Pons (tissue), 1 donor: ENCODE measurements around the gene MICAL3.
"Not testable (repeated sequence)": the region's sequence is repeated elsewhere in the genome, so short reads cannot be mapped to it uniquely, and the experiment has no call there.

Experiments used
- DNase-seq: peaks from one replicate; pipeline ENCODE4 v3.0.0-alpha.2; 2016; ENCODE audit warnings: low spot score

MICAL3 gene, protein sequence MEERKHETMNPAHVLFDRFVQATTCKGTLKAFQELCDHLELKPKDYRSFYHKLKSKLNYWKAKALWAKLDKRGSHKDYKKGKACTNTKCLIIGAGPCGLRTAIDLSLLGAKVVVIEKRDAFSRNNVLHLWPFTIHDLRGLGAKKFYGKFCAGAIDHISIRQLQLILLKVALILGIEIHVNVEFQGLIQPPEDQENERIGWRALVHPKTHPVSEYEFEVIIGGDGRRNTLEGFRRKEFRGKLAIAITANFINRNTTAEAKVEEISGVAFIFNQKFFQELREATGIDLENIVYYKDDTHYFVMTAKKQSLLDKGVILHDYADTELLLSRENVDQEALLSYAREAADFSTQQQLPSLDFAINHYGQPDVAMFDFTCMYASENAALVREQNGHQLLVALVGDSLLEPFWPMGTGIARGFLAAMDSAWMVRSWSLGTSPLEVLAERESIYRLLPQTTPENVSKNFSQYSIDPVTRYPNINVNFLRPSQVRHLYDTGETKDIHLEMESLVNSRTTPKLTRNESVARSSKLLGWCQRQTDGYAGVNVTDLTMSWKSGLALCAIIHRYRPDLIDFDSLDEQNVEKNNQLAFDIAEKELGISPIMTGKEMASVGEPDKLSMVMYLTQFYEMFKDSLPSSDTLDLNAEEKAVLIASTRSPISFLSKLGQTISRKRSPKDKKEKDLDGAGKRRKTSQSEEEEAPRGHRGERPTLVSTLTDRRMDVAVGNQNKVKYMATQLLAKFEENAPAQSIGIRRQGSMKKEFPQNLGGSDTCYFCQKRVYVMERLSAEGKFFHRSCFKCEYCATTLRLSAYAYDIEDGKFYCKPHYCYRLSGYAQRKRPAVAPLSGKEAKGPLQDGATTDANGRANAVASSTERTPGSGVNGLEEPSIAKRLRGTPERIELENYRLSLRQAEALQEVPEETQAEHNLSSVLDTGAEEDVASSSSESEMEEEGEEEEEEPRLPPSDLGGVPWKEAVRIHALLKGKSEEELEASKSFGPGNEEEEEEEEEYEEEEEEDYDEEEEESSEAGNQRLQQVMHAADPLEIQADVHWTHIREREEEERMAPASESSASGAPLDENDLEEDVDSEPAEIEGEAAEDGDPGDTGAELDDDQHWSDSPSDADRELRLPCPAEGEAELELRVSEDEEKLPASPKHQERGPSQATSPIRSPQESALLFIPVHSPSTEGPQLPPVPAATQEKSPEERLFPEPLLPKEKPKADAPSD (N-terminal part only)

DNA sequence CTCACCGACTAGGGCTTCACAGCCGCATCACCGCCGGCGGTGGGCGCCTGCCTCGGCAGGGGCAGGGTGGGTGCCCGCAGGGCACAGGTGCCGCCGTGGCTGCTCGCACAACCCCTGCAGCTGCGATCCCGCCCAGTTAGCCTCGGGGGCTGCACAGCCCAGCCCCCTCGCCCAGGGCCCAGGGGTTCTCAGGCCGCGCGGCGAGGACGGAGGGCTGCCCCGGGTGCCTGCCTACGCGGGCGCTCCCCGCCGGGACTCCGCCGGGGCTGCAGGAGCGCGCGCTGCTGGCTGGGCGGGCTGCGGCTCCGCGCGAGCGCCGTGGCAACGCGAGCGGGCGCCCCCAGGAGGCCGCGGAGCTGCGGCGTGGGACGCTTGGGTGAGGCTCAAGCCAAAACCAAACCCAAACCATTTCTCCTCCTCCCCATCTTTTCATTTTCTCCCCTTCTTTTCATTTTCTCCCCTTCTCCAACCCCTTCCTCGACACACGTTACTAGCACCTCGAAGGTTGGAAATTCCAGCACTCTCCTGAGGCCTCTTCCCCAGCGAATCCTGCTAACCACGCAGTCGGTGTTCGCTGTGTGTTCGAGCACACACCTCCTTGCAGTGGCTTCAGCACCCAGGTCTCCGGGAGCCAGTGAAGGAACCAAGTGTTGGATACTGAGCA lies at the start of gene MICAL3:
TSS of gene MICAL3 (minus strand) at position 286 of the 664 bp plus-strand sequence. CDS start 117,749 bp downstream, outside the sequence.
- DNase-seq = no peak

DNA sequence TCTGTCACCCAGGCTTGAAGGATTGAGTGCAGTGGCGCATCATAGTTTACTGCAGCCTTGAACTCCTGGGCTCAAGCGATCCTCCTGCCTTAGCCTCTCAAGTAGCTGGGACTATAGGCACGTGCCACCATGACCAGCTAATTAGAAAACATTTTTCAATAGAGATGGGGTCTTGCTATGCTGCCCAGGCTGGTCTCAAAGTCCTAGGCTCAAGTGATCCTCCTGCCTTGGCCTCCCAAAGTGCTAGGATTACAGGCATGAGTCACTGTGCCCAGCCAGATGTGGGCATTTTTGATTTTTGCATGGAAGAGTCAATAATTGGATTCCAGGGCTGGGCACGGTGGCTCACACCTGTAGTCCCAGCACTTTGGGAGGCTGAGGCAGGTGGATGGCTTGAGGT lies 49.6 kb upstream of the MICAL3 start:
- DNase-seq = not testable (repeated sequence)

DNA sequence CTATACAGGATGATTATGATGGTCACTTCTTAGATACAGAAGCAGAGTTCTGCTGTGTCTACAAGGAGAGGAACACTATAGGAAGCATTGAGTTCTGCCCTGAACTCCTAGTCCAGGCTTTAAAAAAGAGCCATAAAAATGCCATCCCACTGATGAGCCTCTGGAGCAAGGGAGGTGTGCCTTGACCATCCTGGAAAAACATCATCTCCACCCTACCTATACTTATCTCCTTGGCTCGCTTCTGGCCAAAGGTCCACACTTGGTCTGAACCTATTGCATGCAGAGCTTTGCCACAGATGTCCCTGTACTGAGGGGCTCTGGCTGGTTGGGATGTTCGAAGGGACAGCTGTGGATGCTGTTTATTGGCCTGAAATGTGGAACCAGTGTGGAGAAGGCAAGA lies 49.1 kb upstream of the MICAL3 start:
- no peak for DNase-seq

DNA sequence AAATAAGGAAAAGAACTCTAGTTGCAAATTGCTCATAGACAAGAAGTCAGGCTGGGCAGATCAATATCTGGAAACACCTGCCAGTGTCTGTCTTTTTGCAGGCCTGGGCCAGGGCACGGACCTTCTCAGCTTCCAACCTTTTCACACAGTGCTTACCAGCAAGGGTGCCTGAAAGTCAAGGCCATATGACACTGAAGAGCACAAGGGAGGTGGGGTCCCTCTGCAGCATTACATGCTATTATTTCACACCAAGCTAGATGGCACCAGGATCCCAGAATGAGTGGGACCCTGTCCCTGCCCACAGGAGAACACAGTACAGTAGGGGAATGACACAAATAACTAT lies 47.6 kb upstream of the MICAL3 start:
- no peak for DNase-seq

DNA sequence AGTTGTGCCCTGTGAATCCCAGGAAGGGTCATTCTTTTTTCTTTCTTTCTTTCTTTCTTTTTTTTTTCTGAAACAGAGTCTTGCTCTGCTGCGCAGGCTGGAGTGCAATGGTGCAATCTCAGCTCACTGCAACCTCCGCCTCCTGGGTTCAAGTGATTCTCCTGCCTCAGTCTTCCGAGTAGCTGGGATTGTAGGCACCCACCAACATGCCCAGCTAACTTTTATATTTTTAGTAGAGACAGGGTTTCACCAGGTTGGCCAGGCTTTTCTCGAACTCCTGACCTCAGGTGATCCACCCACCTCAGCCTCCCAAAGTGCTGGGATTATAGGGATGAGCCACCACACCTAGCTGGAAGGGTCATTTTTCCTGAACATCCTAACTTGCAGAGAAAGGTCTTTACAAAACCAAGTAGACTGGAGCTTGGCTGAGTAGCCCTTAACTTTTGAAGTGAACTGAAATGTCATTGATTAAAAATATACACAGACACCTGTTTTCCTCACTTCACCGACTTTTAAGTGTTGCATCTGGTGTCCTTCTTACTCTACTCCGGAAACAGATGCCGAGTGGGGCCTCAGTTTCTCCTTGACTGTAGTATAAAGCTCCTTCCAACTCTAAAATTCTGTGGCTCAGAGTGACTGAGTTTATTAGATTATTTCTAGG lies 47.1 kb upstream of the MICAL3 start:
- DNase-seq = not testable (repeated sequence)

DNA sequence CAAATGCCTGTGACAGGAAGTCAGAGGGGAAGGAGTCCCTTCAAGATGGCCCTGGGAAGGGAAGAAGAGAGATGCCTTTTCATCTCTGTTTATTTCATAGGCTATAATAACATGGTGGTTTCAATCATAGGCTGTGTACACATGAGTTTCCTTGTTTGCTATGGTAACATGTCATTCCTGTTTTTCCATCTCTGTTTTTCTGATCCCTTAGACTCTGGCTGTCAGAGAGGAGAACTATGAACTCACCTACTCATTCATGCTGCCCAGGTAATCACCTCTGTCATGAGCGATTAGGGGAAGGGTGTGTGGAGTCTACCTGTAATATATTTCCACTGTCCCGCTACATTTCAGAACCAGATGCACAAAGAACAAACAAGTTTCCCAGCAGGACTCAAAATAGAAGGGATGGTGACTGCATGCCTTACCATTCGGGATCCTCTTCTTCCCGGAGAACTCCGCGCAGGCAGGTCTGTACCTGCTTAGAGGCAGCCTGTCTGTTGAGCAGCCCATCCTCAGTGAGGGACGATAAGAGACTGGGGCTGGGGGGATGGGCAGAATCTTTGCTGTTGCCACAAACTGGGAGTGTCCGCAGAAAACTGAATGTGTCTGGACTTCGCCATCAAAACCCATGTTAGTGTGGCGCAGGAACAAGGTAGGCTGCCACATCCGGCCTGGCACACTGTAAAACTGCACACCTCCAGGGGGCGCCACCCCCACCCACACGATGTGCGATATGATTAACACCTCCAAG lies 46.4 kb upstream of the MICAL3 start:
- no peak for DNase-seq

DNA sequence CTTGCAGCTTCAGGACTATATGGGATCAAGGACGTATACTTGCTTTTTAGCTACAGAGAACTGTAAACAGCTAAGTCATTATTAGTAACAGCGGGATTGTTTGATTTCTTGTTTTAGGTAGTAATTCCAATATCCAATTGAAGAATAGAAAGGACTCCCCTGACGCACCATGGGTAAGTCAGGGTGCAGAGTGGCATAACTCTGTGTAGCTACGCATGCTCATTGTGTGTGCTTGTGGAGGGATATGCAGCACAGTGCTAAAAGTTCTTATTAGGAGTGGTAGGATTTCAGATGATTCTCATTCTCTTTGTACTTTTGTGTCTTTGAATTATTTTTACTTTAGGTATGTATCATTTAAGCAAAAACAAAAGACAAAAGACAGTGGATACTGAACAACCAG lies 45.7 kb upstream of the MICAL3 start:
- no peak for DNase-seq

DNA sequence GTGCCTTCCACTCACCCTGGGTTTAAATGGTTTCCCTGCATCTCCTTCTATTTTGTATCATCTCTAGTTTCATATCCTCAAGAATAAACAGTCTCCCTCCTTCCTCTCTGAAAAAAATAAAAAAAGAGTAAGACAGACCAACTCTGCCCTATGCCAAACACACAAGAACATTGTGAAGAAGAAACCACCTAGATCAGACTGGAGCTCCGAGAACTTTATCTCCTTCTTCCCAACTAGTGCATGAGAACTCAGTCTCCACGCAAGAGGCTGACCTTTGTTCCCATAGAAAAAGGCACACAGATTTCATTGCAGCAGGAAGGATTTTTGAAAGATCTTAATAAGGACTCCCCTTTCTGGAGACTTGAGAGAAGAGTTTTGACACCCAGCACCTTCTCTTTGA lies 44.7 kb upstream of the MICAL3 start:
- no peak for DNase-seq

DNA sequence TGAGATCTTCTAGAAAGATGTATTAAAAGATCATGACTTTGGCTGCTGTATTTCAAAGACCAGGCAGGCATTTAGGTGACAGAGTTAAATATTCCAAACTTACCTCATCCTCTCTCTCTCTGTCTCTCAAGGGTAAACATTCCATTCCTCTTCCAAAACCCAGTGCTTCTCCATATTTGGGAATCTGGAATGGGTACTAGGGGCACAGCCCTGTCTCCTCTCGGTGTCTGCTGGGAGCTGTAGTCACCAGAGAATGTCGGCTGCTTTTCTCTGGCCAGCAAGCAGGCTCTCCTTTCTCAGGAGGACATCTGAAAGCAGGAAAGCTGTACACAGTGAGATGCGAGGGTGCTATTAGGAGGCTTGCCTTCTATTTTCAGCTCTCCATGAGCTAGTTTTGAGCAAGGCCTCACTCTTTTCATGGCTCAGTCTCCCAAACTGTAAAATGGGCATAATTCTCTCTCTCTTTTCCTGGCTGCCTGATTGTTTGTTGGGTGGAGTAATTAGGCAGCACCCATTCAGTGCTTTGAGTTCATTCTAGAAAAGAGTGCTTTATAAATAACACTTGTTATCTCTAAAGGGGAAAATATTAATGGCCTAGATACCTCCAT lies 44.1 kb upstream of the MICAL3 start:
- no peak for DNase-seq

DNA sequence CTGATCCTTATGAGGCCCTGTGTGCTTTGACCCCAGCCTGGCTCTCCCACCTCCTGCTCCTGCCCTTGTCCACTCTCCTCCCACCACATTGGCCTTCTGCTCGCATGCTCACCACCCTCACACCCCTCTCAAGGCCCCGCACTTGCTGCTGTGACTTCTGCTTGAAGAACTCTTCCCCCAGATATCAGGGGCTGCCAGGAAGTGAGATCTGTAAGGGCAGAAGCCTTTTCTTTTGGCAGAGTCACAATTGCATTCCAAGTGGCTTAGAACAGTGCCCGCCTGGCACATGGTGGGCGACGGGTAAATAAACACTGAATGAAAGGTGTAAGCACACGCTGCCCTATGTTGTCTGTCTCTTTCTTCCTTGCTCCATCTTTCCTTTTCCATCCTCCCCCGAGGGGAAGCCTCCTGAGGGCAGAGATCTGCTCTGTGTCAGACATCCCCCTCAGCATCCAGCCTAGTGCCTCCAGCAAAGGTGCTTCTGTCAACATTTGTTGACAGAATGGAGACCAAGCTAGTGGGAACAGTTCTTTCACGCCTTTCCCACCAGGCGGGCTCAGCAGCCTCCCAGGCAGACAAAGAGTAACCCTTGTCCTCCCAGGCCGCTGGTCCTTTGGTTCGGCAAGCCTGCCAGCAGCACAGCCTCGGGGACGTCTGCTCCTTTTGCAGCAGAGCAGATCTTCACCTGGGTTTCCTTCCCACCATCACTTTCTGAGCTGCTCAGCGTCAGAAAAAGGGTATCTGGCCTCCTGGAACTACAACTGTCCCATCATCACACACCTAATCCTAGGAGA lies 43.4 kb upstream of the MICAL3 start:
- no peak for DNase-seq

DNA sequence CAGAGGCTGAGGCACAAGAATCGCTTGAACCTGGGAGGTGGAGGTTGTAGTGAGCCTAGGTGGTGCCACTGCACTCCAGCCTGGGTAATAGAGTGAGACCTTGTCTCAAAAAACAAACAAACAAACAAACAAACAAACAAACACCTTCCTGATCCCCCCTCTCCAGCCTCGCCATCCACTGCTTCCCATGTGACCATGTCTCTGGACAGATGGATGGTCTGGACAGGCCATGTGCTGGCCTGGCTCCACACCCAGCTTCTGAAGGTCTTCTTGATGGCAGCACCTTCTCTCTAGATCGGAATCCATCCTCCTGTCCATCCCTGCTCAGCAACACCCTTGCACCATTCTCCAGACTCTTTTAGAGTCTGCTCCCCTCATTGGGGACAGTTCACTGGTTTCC lies 42.8 kb upstream of the MICAL3 start:
- DNase-seq = no peak

DNA sequence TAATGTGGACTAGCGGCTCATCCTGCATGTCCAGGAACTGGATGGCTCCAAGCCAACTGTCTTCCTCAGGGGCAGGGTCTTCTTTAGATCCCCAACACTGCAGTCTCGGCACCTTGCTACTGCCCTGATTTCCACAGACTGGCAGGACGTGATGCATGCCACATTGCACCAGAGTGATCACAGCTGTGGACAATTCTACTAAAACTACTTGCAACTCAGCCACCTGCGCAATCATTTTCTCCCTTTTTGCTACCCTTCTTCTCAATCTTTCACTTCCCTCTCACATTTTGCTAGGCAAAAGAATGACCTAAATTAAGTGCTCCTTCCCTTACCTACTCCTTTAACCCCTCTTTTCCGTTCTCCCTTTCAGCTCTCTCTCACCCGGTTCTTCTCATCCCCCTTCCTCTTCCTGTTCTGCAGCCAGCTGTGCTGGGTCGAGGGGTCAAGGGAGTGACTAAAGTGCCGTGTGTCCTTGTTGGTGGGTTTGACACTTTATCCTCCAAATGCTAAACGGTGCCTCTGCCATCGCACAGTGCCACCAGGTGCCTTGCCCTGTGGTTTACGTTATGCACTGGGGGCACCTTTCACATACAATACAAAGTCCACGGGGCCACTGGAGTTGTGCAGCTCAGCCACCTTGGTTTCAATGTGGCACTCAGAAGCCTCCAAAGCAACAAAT lies 42.0 kb upstream of the MICAL3 start:
- DNase-seq = no peak

DNA sequence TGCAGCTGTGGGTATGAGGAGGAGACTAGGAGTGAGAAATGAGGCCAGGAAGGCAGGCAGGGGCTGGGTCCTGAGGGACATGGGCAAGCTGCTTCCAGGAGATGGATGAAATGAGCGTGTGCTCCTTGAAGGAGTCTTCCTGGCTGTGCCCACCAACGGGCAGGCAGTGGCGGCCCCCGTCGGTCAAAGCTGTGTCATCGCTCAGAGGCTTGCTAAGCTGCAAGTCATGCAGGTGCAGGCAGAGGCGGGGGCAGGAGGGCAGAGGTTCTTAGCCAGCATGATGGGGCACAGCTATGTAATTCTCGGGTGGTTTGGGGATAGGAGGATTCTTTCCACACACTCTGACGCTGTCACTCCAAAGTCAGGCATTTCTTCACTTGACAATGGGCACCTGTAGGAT lies 40.9 kb upstream of the MICAL3 start:
- DNase-seq = no peak

DNA sequence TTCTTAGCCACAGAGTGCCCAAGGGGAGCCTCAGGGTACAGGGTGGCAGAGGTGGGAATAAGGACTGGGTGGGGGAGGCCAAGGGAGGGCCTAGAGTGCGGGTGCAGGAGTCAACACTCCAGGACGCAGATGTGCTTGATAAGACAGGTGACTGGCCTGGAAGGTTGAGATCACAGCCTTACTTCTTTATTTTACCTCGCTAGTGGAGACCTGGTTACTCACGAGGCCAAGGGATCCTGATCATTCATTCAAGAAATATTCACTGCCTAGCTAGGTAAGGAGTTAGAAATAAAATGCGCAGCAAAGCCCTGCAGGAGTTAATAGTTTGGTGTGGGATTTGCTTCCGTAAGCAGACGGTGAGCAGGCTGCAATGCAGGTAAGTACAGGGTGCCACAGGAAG lies 40.3 kb upstream of the MICAL3 start:
- DNase-seq = no peak

DNA sequence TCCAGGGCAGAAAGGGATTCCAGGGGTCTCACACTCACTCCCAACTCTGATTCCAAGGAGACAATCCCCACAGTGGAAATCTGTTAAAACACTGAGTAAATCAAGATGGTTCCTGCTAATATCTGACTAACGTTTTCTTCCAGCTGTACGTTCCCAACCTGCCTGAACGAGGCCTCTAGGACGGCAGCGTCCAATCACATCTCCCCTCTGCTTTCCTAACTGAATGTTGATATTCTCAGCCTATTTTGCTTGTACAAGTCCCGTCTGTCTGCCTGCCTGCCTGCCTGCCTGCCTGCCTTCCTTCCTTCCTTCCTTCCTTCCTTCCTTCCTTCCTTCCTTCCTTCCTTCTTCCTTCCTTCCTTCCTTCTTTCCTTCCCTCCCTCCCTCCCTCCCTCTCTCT lies 39.4 kb upstream of the MICAL3 start:
- DNase-seq = not testable (repeated sequence)

DNA sequence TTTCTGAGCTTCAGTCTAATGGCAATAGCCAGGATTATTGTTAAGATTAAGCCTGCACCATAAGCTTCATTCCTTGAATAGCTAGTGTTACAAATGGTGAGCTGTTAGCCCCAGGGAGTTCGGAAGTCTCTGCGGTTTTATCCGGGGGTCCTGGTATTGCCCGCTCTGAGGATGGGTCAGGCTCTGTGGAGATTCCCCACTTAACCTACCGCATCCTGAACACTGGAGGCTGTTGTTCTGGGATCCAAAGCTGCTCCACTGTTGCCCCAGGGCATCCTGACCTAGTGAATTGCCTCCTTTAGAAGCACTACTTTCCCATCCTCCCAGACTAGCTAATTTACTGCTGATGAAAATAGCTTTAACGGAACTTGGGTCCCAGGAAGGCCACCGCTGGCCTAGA lies 38.9 kb upstream of the MICAL3 start:
- no peak for DNase-seq

DNA sequence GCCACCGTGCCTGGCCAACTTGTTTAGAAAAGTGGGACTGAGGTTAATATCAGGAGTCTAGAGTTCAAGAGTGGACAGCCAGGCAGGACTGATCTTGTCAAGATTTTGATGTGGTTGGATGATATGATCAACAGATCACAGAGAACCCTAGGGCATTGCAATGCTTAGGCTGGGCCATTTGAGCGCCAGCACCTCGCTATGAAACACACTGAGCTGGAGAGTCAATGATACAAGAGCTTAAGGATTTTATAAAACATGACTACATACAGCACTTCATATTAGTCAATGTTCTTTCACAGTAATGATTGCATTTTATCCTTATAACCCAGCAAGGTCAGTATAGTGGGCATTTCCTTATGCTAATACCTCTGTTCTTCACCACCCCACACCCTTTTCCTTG lies 38.1 kb upstream of the MICAL3 start:
- DNase-seq = no peak

DNA sequence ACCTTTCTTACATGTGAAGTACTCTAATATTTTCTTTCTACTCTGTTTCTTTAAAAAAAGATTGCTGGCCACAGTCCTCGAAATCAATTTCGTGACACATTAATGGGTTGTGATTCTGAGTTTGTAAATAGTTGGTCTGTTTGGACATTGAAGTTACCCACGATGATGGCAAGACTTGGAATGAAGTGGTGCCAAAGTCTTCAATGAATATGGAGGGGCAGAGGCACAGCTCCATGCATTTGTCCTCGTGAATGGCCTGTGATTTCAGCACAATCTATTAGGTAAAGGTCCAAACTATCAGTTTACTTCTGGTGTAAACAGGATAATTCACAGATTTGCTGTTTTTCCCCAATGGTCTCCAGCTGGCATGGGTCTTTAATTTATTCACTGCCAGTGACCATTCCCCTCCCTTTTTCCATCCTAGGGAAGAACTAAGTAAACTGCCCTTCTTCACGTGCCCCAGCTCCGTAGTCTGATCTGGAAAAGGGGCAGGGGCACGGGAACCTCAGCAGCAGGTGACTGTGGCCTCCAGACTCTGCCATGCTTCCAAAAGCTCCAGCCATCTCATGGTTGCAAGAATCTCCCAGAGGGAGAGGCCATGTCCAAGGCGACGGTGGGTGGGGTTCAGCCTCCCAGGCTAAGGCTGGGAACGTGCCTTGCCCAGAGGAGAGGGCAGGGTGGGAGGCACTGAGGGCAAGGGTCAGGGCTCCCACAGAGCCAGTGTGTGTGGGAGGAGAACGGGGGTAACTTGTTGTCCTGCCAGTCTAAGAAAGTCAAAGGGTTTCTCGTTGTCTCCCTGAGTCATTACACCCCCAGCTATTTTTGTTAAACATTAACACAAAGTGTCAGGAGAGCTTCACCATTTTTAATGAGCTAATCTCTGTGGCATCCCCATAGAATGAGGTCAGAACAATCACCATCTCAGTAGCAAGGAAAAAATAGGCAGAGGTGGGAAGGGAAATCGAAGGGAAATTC lies 36.6 kb upstream of the MICAL3 start:
- DNase-seq = no peak
